H1 (cell line): ENCODE data around the gene CCDC47. TPM values are rescaled to one million over a fixed set of nuclear protein-coding genes. Genes with fewer than 3 reads are reported as not detected.

Experiments
- CTCF ChIA-PET: fragments of 300-600 bp; sonication (Branson Sonifier 250); formaldehyde crosslinking; loops from one replicate; lab custom pipeline; 2021; ENCODE audit not compliant: partially characterized antibody; lab: Charles Lee
- POLR2A ChIA-PET: fragments of 300-600 bp; sonication (Branson Sonifier 250); formaldehyde crosslinking; loops from one replicate; lab custom pipeline; 2021; ENCODE audit warnings: inconsistent platforms; ENCODE audit not compliant: partially characterized antibody; lab: Charles Lee
- DNase-seq, 2 experiments: peaks; one replicate each; pipeline versions ENCODE4 v3.0.0 to v3.0.0-alpha.2; 2010 to 2022; ENCODE audit warnings: low spot score in 2 of 2, low read depth in 1 of 2, mixed read lengths in 1 of 2
- FAIRE-seq: peaks from 2 replicates; lab custom pipeline; 2011; peaks lifted over from hg19 to GRCh38; lab: Jason Lieb, UNC
- H2AFZ ChIP-seq: 2 replicates; pipeline ENCODE4 v1.8.1; 2012; ENCODE audit warnings: low read length, inconsistent platforms
- H2AK5ac ChIP-seq: 2 replicates; pipeline ENCODE4 v1.6.1; 2013; ENCODE audit warnings: low read depth, low read length
- H2BK120ac ChIP-seq: replicated peaks from 2 replicates; pipeline ENCODE3; 2013; ENCODE audit warnings: low read depth, low read length, inconsistent platforms
- H2BK12ac ChIP-seq: 2 replicates; pipeline ENCODE4 v1.6.1; 2013; ENCODE audit warnings: low read depth, low read length
- H2BK15ac ChIP-seq: 2 replicates; pipeline ENCODE4 v1.6.1; 2013; ENCODE audit warnings: low read length
- H2BK20ac ChIP-seq: 2 replicates; pipeline ENCODE4 v1.6.1; 2013; ENCODE audit warnings: low read length
- H2BK5ac ChIP-seq: 2 replicates; pipeline ENCODE4 v1.6.1; 2013; ENCODE audit warnings: low read depth, low read length
- H3K14ac ChIP-seq: 2 replicates; pipeline ENCODE4 v1.6.1; 2013; ENCODE audit warnings: inconsistent platforms; ENCODE audit not compliant: insufficient read length
- H3K18ac ChIP-seq: 2 replicates; pipeline ENCODE4 v1.6.1; 2013; ENCODE audit warnings: low read length; ENCODE audit errors: extremely low read depth
- H3K23ac ChIP-seq: 2 replicates; pipeline ENCODE4 v1.6.1; 2013; ENCODE audit warnings: inconsistent platforms; ENCODE audit not compliant: insufficient read length
- H3K23me2 ChIP-seq: 2 replicates; pipeline ENCODE4 v1.6.1; 2013; ENCODE audit warnings: low read depth, low read length
- H3K27ac ChIP-seq: 2 replicates; pipeline ENCODE4 v1.6.1; 2011; ENCODE audit warnings: low read depth, low read length, inconsistent platforms
- H3K27me3 ChIP-seq, 4 experiments: replicated peaks in 1 of 4; 1 replicate in 1 of 4; 2 replicates in 3 of 4; pipeline versions ENCODE4 v1.6.1 to v1.8.1; 2011 to 2013; ENCODE audit warnings: low read length in 3 of 4, mild to moderate bottlenecking in 3 of 4, inconsistent platforms in 2 of 4, mixed read lengths in 2 of 4, moderate library complexity in 1 of 4; ENCODE audit not compliant: control insufficient read depth in 3 of 4, insufficient read depth in 3 of 4; ENCODE audit errors: extremely low read depth in 1 of 4
- H3K36me3 ChIP-seq, 4 experiments: 2 replicates each; pipeline versions ENCODE4 v1.6.1 to v1.8.1; 2011 to 2013; ENCODE audit warnings: mild to moderate bottlenecking in 4 of 4, low read length in 3 of 4, moderate library complexity in 2 of 4, control low read depth in 1 of 4, inconsistent platforms in 1 of 4; ENCODE audit not compliant: insufficient read depth in 4 of 4, control insufficient read depth in 2 of 4
- H3K4ac ChIP-seq: replicated peaks from 2 replicates; pipeline ENCODE3; 2013; ENCODE audit warnings: low read length, low read depth, mixed read lengths, inconsistent platforms; ENCODE audit not compliant: insufficient read length
- H3K4me1 ChIP-seq, 4 experiments: replicated peaks in 1 of 4; 1 replicate in 1 of 4; 2 replicates in 3 of 4; pipeline versions ENCODE4 v1.6.1 to v1.8.1; 2011 to 2013; ENCODE audit warnings: low read length in 3 of 4, inconsistent platforms in 2 of 4, mixed read lengths in 1 of 4; ENCODE audit not compliant: insufficient read depth in 4 of 4, control insufficient read depth in 3 of 4
- H3K4me2 ChIP-seq, 2 experiments: 2 replicates each; pipeline versions ENCODE4 v1.6.1 to v1.8.1; 2011 to 2013; ENCODE audit warnings: low read depth in 2 of 2, low read length in 2 of 2, control low read depth in 1 of 2, inconsistent platforms in 1 of 2, mild to moderate bottlenecking in 1 of 2; ENCODE audit not compliant: insufficient read depth in 1 of 2
- H3K4me3 ChIP-seq, 4 experiments: fragments of 200-600, 300-600 bp in 1 of 4; sonication (generic), shearing (Covaris generic), sonication (Bioruptor Twin) in 1 of 4; 2 replicates each; pipeline versions ENCODE4 v1.5.1 to v1.8.1; 2011 to 2016; ENCODE audit warnings: low read length in 4 of 4, low read depth in 3 of 4, control low read depth in 2 of 4, inconsistent platforms in 2 of 4, mild to moderate bottlenecking in 2 of 4, mixed read lengths in 1 of 4, moderate library complexity in 1 of 4; ENCODE audit not compliant: insufficient read depth in 2 of 4; ENCODE audit errors: extremely low read depth in 1 of 4
- H3K56ac ChIP-seq: replicated peaks from 2 replicates; pipeline ENCODE3; 2013; ENCODE audit warnings: low read depth, mild to moderate bottlenecking, mixed read lengths, low read length, inconsistent platforms; ENCODE audit not compliant: insufficient read length
- H3K79me1 ChIP-seq: 2 replicates; pipeline ENCODE4 v1.6.1; 2013; ENCODE audit warnings: low read depth, low read length, control low read depth
- H3K79me2 ChIP-seq, 2 experiments: 2 replicates each; pipeline versions ENCODE4 v1.6.1 to v1.8.1; 2012 to 2013; ENCODE audit warnings: low read length in 2 of 2, mild to moderate bottlenecking in 2 of 2, inconsistent platforms in 1 of 2; ENCODE audit not compliant: insufficient read depth in 2 of 2, control insufficient read depth in 1 of 2
- H3K9ac ChIP-seq, 4 experiments: replicated peaks in 1 of 4; 1 replicate in 1 of 4; 2 replicates in 3 of 4; pipeline versions ENCODE4 v1.6.1 to v1.8.1; 2011 to 2013; ENCODE audit warnings: low read depth in 3 of 4, low read length in 3 of 4, control low read depth in 2 of 4, mild to moderate bottlenecking in 2 of 4, moderate library complexity in 2 of 4, inconsistent platforms in 1 of 4; ENCODE audit errors: extremely low read depth in 1 of 4
- H3K9me3 ChIP-seq, 2 experiments: 2 replicates each; pipeline versions ENCODE4 v1.6.1 to v1.8.1; 2012 to 2013; ENCODE audit warnings: mild to moderate bottlenecking in 2 of 2, moderate library complexity in 2 of 2, control low read depth in 1 of 2, inconsistent platforms in 1 of 2, low read depth in 1 of 2, low read length in 1 of 2, mixed read lengths in 1 of 2; ENCODE audit not compliant: insufficient read depth in 2 of 2
- H4K20me1 ChIP-seq, 2 experiments: replicated peaks in 1 of 2; 2 replicates each; pipeline versions ENCODE3 to v1.8.1; 2011 to 2013; ENCODE audit warnings: inconsistent platforms in 2 of 2, low read length in 2 of 2, mild to moderate bottlenecking in 1 of 2; ENCODE audit not compliant: insufficient read depth in 2 of 2, control insufficient read depth in 1 of 2
- H4K5ac ChIP-seq: 2 replicates; pipeline ENCODE4 v1.6.1; 2013; ENCODE audit warnings: low read length, low read depth, mixed read lengths, inconsistent platforms; ENCODE audit not compliant: insufficient read length
- H4K8ac ChIP-seq: 2 replicates; pipeline ENCODE4 v1.8.0; 2013; ENCODE audit warnings: mild to moderate bottlenecking, moderate library complexity, low read length, inconsistent platforms; ENCODE audit not compliant: insufficient read depth; ENCODE audit errors: extremely low read depth
- H4K91ac ChIP-seq: replicated peaks from 2 replicates; pipeline ENCODE3; 2013; ENCODE audit warnings: low read length, mixed read lengths, inconsistent platforms; ENCODE audit not compliant: insufficient read length
- BACH1 ChIP-seq: IDR thresholded peaks from 2 replicates; pipeline ENCODE4 v1.6.1; 2012; ENCODE audit warnings: low read length, improper control_type of control experiment
- CHD1 ChIP-seq: IDR thresholded peaks from 2 replicates; pipeline ENCODE4 v1.6.1; 2012; ENCODE audit warnings: low read depth, low read length, improper control_type of control experiment
- CTBP2 ChIP-seq: IDR thresholded peaks from 2 replicates; pipeline ENCODE4 v1.7.0; 2011; ENCODE audit warnings: borderline replicate concordance, mild to moderate bottlenecking, moderate library complexity, mixed read lengths, low read length; ENCODE audit not compliant: insufficient read depth, insufficient read length
- EZH2 ChIP-seq: fragments of 200-600 bp; sonication (generic); IDR thresholded peaks from 2 replicates; pipeline ENCODE4 v1.7.1; 2012; ENCODE audit warnings: low read depth, mild to moderate bottlenecking, moderate library complexity, low read length, inconsistent platforms; ENCODE audit not compliant: severe bottlenecking
- FOSL1 ChIP-seq: IDR thresholded peaks from 2 replicates; pipeline ENCODE4 v1.6.1; 2011; ENCODE audit warnings: mild to moderate bottlenecking, low read depth, low read length, moderate library complexity; ENCODE audit not compliant: insufficient read depth
- POU5F1 ChIP-seq: IDR thresholded peaks from 2 replicates; pipeline ENCODE4 v1.6.1; 2011; ENCODE audit warnings: low read depth, mild to moderate bottlenecking, low read length, moderate library complexity
- RNF2 ChIP-seq: fragments of 200-900, 300-1000 bp; sonication (generic); IDR thresholded peaks from 2 replicates; pipeline ENCODE4 v1.7.1; 2016; ENCODE audit warnings: borderline replicate concordance, low read depth, mild to moderate bottlenecking, antibody characterized with exemption, low read length; ENCODE audit not compliant: poor library complexity, severe bottlenecking; ENCODE audit errors: missing control alignments
- SP2 ChIP-seq: IDR thresholded peaks from 2 replicates; pipeline ENCODE4 v1.6.1; 2012; ENCODE audit warnings: mild to moderate bottlenecking, low read length, inconsistent platforms
- TAF7 ChIP-seq: optimal IDR thresholded peaks from 2 replicates; pipeline ENCODE3; 2011; ENCODE audit warnings: low read depth, mild to moderate bottlenecking, inconsistent platforms, low read length, moderate library complexity, borderline replicate concordance
- YY1 ChIP-seq: IDR thresholded peaks from 2 replicates; pipeline ENCODE4 v1.6.1; 2011; ENCODE audit warnings: low read depth, mild to moderate bottlenecking, low read length
- WGBS, 2 experiments: shearing (Covaris generic) in 1 of 2; methylation state at CpG; one replicate each; pipeline versions ENCODE4 v1.1.6 to v1.1.7; 2013 to 2015; ENCODE audit warnings: low lambda C conversion rate in 2 of 2, mixed read lengths in 2 of 2, inconsistent platforms in 1 of 2, low coverage in 1 of 2, missing lambda C conversion rate in 1 of 2; ENCODE audit not compliant: insufficient replicate concordance in 2 of 2, insufficient coverage in 1 of 2, insufficient read length in 1 of 2; ENCODE audit errors: extremely low coverage in 1 of 2, missing lambda C conversion rate in 1 of 2; 5-methylcytosine and 5-hydroxymethylcytosine counted together
- polyA plus RNA-seq, 7 experiments: library from polyadenylated mRNA; depleted of rRNA in 3 of 7; stranded (reverse) in 5 of 7; unstranded in 2 of 7; fragments of >200 nt in 5 of 7; fragments of 200-250 nt in 2 of 7; gene quantifications; 1 replicate in 5 of 7; 2 replicates in 1 of 7; 4 replicates in 1 of 7; pipeline versions ENCODE4 v1.2.1 to v1.2.3, GENCODE V29; 2011 to 2013; ENCODE audit warnings: missing spikeins in 2 of 7, mixed read lengths in 2 of 7
- total RNA-seq: library from RNA; stranded (reverse); fragmentation: NEBNext Ultra II Directional; extraction: Animal tissue kit (Norgen Biotek cat#: 25700); gene quantifications from 2 replicates; pipeline ENCODE4 v1.2.1, GENCODE V29; 2021

The CCDC47 gene
- total and polyA plus RNA-seq, 2 of the 8 experiments (the other 6 are each of a cell fraction or from before 2014, with no cell fraction given): 21.2 to 83.1 TPM

DNA sequence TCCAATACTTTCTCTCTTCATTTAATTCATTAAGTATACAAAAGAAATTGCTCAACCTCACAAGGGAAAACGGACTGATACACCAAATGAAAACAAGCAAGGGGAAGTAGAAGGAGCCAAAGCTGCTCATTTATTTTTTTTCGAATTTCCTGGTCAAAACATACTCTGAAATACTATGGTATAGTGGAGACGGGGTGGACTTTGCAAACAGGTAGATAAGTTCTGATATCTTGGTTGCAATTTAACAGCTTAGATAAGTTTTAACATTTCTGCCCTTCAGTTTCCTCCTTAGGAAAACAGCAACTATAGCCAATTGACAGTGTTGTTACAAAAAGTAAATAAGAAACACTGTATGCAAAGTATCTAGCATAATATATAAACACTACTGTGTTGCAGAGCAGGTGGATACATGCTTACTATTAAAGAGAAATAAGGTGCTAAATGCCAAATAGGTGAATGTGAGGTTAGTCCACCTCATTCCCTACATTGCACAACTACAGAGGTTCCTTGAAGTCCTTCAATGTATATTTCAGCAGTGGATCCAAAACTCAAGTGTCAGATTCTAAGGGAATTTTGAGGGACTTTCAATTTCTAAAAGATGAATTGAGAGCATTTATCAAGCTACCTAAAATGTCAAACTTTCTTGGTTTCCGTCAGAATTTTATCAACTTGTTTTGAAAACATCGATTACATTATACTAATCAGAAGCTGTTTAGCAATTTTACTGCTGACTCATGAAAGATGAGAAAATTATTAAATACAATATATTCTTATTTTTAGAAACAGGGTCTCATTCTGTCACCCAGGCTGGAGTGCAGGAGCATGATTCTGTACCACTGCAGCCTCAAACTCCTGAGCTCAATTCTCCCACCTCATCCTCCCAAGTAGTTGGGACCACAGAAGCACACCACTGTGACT is 11.0 kb downstream of the CCDC47 start:
- 89% methylated on average over 5 of the region's 5 CpGs; no CpG with 5 or more reads in 1 of the 2 experiments for WGBS, 2 experiments
- Histone ChIP-seq H2AK5ac (no peak overlapping the region), H2BK12ac (no peak overlapping the region), H4K8ac (no peak overlapping the region), H4K91ac (no peak overlapping the region), H3K4me1 (no peaks in the 10 kb centered on the region), H3K4ac (no peak overlapping the region), H4K20me1 (peaks cover 0 to 2% of the 10 kb centered on the region in 2 experiments), H2BK20ac (no peak overlapping the region), H3K4me3 (no peak overlapping the region), H3K79me1 (no peaks in the 10 kb centered on the region), H3K18ac (no peak overlapping the region), H3K36me3 (peaks cover 10 to 59% (median 33%) of the 10 kb centered on the region in 4 experiments), H2AFZ (no peak overlapping the region), H3K56ac (no peak overlapping the region), H3K79me2 (peaks cover 0 to 20% of the 10 kb centered on the region in 2 experiments; a peak in 3 of 4 replicates), H3K9me3 (no peaks in the 10 kb centered on the region), H3K23me2 (no peaks in the 10 kb centered on the region; the same call in 1 of the 2 replicates), H4K5ac (no peak overlapping the region), H2BK5ac (no peak overlapping the region), H3K14ac (no peak overlapping the region), H2BK120ac (no peak overlapping the region), H3K27me3 (no peaks in the 10 kb centered on the region), H3K4me2 (no peak overlapping the region), H3K27ac (no peak overlapping the region), H2BK15ac (no peak overlapping the region), H3K23ac (no peak overlapping the region), H3K9ac (no peak overlapping the region)
- FAIRE-seq (no peak), DNase-seq (no peak)
- CTCF ChIA-PET: interaction anchor here (0.6 to 1.5 kb wide), 4 partner anchors 12 to 19 kb away, joined by 3 to 4 read pairs (median 4); no protein-coding TSS in a partner anchor
- POLR2A ChIA-PET: interaction anchor here (0.7 to 3.3 kb wide), 6 partner anchors 10 to 62 kb away, joined by 3 to 17 read pairs (median 4); partner anchors contain the start of genes CCDC47 and DDX42
- TF ChIP-seq BACH1 (no peak), TAF7 (no peak), EZH2 (no peak), CTBP2 (no peak), FOSL1 (no peak), YY1 (no peak), SP2 (no peak), POU5F1 (no peak), CHD1 (no peak), RNF2 (no peak)
